NOMO-1 treated with dmso at 0.1 percent for 144 hours (cell line): ENCODE results near the gene ISG15.
"Not testable (repeated sequence)": the region's sequence is repeated elsewhere in the genome, so short reads cannot be mapped to it uniquely, and the experiment has no call there.

ENCODE experiments used
- DNase-seq: peaks from one replicate; lab custom pipeline; 2025; ENCODE audit not compliant: unreplicated experiment; lab: John Stamatoyannopoulos, UW

ISG15 gene

DNA sequence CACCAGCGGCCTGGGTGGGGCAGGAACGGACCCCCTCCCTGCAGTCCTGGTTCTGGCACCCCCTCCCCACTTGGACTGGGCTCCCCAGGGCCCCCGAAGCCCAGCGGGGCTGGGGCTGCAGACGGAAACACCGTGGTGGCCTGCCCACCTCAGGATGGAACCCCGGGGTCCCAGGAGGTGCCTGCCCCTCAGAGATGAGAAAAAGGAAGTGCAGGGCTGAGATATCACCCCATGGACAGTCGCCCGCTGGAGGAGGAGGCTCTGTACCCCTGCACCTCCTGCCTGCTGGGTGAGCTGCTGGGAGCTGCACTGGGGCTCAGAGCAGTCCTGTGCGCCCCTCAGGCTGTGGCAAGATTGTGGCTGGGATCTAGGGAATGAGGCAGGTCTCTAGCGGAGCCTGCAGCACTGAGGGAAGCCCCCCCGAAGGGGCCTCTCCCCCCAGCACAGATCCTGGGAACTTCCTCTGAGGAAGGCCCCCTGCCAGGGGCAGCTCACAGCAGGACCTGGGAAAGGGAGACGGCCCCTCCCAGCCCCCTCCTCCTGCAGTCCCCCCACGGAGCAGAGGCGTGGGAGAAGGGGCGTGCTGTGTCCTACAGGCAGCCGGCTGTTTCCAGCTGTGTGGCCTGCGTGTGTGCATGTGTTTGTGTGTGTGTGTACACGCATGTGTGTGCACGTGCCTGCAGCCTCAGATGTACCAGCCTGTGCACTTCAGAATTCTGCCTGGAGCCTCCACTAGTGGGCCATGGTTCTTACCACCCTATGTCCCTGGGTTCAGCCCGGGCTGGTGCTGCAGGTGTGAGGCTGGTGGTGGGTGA, 13.5 kb downstream of the ISG15 start:
- no peak for DNase-seq

DNA sequence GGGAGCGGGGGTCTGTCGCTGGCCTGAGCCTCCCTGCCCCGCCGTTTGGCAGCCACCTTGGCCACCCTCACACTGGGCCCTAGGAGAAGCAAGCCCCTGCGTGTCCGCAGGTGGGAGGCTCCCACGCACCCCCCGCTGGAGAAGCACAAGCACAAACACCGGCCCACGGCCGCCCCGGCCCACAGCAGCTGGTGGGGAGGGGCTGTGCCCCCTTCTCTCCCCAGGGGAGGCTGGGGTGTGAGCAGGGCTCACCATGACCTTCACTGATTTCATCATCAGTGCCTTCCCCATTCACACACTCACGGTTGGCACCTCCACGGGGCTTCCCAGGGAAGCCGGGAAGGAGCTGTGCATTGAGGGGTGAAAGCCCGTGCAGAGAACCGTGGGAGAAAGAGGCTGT, 14.5 kb downstream of the ISG15 start:
- no peak for DNase-seq

DNA sequence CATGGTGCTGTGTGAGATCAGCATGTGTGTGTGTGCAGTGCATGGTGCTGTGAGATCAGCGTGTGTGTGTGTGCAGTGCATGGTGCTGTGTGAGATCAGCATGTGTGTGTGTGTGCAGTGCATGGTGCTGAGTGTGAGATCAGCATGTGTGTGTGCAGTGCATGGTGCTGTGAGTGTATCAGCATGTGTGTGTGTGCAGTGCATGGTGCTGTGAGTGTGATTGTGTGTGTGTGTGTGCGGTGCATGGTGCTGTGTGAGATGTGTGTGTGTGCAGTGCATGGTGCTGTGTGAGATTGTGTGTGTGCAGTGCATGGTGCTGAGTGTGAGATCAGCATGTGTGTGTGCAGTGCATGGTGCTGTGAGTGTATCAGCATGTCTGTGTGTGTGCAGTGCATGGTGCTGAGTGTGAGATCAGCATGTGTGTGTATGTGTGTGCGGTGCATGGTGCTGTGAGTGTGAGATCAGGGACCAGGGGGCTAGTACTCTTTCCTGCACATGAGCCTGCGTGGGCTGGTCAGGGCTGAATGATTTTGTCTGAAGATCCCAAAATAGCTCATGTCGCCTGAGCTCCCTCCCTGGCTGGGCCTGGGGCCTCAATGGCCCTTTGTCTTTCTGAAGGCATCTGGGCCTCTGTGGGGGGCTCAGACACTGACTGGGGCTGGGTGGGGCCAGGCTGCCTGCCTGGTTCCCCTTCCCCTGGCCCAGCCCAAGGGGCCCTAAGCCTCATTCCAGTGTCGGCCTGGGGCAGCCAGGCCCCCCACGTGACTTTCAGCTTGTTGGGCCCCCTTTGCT, 17.8 kb downstream of the ISG15 start:
- DNase-seq = not testable (repeated sequence)

DNA sequence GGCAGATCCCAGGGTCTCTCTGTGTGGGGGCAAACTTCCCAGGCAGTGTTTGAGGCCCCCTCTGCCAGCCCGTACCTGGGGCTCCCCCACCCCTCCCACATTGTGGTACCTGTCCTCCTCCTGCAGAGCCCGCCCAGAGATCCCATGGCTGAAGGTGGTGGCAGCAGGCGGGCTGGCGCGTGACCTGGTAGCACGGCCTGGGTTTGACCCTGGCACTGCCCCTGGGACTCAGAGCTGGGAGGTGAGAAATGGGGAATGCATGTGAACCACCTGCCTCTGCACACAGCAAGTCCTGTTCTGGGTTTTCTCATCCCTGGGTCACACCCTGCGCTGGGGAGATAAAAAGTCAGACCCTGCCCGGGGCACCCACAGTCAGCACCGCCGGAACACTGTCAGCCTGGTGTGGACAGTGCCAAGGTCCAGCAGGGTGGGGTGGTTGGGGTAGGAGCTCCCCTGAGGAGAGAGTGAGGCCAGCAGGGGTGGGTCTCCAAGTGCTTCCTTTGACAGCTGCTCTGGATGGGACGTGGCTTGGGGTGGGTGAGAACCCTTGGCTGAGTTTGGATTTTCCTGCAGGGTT, 18.4 kb downstream of the ISG15 start:
- DNase-seq = no peak

DNA sequence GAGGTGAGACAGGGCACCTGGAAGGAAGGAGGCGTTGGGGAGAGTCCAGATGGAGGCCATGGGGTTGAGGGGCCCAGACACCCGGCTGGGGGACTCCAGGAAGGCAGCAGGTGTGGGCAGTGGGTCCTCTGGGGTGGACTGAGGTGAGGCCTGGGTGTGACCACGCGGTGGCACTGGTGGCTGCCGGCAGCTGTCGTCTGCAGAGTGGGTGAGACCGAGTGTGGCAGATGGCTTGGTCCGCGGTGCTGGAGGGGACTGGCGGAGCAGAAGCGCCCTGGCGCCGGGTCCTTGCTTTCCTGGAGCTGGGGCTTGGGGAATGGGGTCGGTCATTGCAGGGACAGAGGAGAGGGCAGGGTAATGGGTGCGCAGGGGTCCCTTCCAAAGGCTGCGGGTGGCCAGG, 19.1 kb downstream of the ISG15 start:
- peak; percentile 34 for DNase-seq

DNA sequence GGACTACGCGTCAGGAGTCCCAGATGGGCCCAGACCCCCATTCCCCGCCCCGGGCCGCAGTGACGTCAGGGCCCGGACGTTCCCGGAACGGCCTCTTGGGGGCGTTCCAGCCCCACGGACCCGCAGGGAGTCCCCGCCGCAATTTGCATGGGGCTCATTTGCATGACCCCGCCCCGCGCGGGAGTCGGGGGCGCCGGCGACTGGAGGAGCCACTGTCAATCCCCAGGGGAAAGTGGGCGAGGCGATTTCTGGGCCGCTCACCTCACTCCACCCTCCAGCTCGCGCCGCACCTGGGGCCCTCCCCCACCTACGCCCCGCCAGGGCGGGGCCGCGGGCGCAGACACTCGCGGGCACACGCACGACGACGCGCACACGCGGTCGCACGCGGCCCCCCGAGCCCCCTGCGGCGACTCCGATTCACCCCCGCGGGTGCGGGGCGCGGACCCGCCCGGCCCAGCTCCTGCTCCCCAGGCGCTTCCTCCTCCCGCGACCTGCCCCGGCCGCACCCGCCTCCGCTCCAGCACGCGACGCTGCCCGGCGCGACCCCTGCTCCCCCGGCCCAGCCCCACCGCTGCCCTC, 19.8 kb downstream of the ISG15 start:
- DNase-seq = peak; percentile 55

DNA sequence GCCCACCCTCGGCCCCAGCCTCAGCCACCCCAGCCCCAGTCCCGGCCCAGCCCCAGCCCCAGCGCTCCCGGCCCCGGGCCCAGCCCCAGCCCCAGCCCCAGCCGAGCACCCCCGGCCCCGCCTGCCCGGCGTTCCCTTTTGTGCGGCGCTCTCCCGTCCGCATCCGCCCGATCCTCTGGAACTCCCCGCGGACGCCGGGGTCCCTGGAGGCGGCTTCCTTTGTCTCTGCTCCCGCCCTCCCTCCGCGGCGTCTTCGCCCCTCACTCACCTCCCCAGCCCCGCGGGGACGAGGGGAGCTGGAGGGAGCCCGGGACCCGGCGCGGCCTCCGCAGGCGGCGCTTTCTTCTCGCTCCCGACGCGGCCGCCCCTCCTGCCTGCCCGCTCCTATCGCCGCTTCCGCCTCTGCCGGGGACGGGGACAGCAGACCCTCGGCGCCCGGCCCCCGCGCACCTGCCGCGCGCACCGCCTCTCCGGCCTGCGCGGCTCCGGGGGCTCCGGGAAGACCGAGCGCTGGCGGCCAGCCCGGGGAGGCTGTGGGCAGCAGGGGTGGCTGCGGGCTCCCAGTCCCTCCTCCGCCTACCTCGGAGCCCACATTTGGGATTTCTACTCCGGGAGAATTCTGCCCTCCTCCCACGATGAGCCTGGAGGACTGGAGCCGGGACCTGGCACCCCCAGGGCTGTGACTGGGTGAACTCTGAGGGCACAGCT, 20.6 kb downstream of the ISG15 start:
- no peak for DNase-seq

DNA sequence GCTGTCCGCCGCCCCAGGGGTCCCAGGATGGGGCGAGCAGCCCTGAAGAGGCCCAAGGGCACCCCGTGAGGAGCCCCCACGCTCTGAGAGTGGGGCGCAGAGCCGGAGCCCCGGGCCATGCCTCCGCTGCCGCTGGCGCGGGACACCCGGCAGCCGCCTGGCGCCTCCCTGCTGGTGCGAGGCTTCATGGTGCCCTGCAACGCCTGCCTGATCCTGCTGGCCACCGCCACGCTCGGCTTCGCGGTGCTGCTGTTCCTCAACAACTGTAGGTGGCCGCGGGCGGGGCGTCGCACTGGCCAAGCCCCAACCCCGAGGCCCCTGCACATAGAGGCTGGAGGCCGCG, 21.1 kb downstream of the ISG15 start:
- no peak for DNase-seq

DNA sequence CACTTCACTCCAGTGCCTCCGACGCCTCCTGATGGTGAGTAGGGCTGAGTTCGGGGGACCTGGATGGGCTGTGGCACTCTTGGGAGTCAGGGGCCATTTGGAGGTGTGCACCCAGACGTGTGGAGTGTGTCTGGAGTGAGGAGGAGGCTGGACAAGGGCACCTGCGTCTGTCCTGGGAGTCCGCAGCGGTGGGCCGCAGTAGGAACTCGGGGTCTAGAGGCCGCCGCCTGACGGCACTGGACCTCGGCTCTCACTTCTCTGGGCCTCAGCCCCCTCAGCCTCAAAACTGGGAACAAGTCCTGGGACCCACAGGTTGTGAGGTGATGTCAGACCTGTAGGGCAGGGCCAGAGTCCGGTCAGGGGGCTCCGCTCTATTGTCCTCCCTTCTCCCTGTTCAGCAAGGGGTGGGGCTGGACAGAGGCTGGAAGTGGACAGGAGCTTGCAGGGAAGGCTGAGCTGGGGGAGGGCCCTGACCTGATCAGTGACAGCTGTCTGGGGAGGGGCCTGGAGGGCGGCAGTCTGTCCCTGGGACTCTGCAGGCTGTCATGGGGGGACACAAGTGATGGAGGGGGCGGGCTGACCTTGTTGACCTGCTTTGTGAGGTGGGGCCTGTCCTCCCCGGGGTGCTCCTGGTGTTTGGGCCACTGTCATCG, 22.1 kb downstream of the ISG15 start:
- DNase-seq = no peak

DNA sequence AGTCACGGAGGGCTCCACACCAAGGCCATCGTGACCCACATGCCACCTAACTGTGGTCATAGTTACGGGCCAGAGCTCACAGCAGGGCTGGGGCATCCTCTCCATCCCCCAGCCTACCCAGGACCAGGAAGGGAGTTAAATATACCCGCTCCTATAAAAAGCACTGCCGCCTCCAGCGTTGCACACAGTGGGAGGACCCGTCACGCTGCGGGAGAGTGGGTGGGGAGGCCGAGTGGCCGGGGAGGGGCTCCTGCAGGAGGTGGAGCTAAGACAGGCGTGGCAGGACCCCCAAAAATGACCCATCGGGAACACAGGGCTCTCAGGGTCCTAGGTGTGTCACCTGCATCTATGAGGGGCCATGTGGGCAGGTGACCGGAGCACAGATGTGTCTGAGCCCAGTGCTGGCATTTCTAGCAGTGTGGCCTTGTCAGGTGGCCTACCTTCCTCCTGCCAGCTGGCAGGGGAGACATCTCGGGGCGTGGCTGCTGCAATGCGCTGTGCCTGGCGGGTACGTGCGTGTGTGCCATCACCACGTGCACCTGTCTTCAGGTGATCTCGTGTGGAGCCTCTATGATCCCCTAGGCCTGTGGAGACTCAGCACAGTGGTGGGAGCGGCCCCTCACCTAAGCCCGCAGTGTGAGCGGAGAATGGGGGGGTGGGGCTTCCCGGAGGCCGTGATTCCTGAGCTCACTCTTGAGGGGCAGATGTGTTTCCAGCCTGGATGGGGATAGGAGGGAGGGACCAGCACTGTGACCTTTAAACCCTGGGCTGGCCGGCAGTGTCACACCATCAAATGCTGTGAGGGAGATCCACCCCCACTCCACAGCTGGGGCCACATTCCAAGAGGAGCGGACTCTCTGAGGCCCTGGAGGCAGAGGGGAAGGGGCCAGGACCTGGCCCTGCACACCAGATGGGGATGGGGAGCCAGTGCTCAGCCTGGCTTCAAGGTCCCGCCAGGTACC, 24.4 kb downstream of the ISG15 start:
- DNase-seq = no peak

DNA sequence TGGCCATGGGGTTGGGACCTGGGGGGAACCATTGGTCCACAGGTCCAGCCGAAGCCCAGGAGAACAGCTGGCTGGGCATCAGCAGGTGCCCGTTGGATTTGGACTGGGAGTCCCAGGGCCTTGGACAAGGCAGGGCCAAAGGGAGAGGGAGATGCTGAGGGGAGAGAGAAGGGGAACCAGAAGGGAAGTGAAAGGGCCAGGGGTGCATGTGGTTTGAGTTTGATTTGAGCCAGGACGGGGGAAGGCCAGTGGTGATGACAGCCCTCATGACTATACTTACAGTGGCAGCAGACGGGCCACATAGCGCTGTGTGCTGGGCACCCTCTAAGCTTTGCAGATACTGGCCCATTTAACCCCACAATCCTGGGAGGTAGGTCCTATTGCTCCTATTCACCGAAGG, 25.4 kb downstream of the ISG15 start:
- peak; percentile 78 for DNase-seq

DNA sequence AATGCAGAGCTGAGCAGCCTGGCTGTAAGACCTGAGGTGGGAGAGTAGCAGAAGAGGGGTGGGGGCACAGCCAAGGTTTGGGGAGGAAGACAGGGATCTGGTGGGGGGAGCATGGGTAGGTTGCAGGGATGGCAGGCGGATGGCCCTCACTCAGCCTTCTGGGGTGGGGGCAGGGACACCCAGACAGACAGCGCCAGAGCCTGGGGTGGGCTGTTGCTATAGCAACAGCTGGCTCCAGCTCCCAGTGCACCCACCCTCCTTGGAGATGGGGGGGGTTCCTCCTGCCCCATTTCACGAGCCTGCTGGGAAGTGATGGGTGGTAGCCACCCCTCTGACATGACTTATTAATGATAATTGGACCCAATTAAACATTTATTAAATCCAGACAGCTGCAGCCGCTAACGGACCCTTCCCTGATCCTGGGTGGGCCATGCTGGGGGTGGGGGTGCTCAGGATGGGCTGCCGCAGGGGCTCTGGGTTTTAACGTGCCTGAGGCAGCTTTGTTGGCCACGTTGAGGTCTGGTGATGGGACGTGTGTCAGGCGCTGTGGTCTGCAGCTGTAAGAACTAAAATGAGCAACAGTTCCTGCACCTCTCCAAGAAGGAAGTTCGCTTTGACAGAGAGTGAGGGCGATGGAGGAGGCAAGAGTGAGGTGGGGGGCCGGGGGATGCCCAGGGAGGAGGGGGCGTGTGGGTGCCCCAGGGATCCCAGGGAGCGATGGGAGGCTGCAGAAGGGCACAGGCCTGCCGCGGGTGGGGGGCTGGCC, 26.0 kb downstream of the ISG15 start:
- peak; percentile 43 for DNase-seq

DNA sequence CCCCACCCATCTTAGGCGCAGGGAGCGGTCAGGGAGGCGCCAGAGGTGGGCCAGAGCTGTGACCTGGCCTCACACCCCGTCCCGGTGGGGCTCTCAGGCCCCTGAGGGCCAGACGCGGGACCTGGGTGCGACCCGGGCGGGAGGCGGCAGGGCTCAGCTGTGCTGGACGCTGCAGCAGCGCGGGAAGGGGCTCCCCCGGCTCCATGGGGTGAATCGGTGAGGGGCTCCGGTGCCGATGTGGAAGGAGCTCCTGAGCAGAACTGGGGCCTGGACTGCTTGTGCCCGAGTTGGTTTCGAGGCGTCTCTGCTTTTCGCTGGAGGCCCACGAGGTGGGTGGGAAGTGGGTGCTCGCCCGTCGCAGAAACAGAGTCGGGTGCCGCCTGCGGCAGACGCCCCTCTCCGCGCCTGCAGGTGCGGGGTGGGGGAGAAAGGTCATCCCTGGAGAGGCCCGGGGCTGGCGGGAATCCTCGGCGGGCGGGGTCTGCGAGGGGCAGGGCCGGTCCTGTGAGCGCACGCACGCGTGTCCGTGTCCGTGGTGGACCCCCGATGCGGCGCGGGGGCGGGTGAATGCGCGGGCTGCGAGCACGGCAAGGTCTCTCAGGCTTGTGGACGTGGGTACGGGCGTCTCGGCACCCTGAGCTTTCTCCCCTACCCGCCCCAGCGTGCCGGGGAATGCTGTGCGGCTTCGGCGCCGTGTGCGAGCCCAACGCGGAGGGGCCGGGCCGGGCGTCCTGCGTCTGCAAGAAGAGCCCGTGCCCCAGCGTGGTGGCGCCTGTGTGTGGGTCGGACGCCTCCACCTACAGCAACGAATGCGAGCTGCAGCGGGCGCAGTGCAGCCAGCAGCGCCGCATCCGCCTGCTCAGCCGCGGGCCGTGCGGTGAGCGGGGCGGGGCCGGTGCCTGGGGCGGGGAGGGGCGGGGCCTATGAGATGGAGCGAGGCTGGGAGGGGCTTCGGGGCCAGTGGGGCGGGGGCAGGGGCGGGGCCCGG, 27.0 kb downstream of the ISG15 start:
- peak; percentile 49 for DNase-seq

DNA sequence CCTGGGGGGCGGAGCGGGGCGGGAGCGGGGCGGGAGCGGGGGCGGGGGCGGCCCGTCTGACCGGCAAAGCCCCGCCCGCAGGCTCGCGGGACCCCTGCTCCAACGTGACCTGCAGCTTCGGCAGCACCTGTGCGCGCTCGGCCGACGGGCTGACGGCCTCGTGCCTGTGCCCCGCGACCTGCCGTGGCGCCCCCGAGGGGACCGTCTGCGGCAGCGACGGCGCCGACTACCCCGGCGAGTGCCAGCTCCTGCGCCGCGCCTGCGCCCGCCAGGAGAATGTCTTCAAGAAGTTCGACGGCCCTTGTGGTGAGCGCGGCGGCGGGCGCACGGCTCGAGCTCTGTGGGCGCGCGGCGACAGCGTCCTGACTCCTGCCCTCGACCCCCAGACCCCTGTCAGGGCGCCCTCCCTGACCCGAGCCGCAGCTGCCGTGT, 27.8 kb downstream of the ISG15 start:
- no peak for DNase-seq

DNA sequence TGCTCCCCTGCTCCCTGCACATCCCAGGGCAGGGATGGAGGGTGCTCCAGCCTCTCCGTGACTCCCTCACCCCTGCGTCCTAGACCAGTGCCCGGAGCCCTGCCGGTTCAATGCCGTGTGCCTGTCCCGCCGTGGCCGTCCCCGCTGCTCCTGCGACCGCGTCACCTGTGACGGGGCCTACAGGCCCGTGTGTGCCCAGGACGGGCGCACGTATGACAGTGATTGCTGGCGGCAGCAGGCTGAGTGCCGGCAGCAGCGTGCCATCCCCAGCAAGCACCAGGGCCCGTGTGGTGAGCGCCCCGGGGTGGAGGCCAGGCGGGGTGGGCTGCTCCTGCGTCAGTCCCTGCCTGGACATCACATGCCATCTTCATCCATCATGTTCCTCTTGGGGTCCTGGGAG, 28.6 kb downstream of the ISG15 start:
- DNase-seq = no peak

DNA sequence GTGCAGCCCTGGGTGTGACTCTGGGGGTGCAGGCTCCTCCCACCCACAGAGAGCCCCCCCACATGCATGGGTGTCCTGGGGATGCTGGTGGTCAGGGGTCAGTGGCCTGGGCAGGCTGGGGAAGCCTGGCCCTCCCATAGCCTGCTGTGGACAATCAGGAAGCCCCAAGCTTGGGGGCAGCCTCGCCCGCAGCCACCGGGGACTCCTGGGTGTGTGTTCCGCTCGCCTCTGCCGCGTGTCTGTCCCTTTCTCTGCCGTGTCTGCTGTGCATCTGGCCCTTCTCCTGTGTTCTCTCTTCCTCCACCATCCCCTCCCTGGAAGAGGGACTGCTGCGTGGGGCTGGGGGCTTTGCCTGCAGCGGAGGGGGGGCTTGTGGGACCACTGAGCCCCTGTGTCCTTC, 29.5 kb downstream of the ISG15 start:
- no peak for DNase-seq

DNA sequence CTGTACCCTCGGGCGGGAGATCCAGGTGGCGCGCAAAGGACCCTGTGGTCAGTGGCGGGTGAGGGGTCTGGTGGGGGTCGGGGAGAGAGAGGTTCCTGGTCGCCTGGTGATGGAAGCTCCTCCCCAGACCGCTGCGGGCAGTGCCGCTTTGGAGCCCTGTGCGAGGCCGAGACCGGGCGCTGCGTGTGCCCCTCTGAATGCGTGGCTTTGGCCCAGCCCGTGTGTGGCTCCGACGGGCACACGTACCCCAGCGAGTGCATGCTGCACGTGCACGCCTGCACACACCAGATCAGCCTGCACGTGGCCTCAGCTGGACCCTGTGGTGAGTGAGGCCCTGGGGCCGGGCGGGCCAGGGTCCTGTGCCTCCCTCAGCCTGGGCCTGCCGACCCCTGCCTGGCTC, 30.1 kb downstream of the ISG15 start:
- DNase-seq = no peak

DNA sequence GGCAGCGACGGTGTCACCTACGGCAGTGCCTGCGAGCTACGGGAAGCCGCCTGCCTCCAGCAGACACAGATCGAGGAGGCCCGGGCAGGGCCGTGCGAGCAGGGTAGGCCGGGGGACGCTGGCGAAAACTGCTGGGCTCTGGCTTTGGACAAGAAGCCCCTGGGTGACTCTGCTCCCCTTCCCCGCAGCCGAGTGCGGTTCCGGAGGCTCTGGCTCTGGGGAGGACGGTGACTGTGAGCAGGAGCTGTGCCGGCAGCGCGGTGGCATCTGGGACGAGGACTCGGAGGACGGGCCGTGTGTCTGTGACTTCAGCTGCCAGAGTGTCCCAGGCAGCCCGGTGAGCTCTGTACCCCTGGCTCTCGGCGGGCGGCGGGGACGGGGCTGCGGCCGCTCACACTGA, 30.6 kb downstream of the ISG15 start:
- DNase-seq = no peak
